GM23248 (cell line): Measurements from ENCODE around the gene CCNF. TPM values are rescaled to one million over a fixed set of nuclear protein-coding genes. Genes with fewer than 3 reads are reported as not detected.

ENCODE experiments used
- DNase-seq: peaks from one replicate; pipeline ENCODE4 v3.0.0-alpha.2; 2015
- H2AFZ ChIP-seq: fragments of 200-600 bp; sonication (generic); 2 replicates; pipeline ENCODE4 v1.6.1; 2016; ENCODE audit warnings: antibody characterized with exemption
- H3F3A ChIP-seq: fragments of 200-600 bp; sonication (generic); 2 replicates; pipeline ENCODE4 v1.6.1; 2016; ENCODE audit warnings: mild to moderate bottlenecking, antibody characterized with exemption, mixed run types; ENCODE audit not compliant: insufficient read depth
- H3K27ac ChIP-seq: fragments of 200-600 bp; sonication (generic); 2 replicates; pipeline ENCODE4 v1.5.1; 2016; ENCODE audit warnings: mild to moderate bottlenecking
- H3K27me3 ChIP-seq: fragments of 200-600 bp; sonication (generic); replicated peaks from 2 replicates; pipeline ENCODE4 v1.6.1; 2016; ENCODE audit warnings: mild to moderate bottlenecking; ENCODE audit not compliant: insufficient read depth
- H3K36me3 ChIP-seq: fragments of 200-600 bp; sonication (generic); 2 replicates; pipeline ENCODE4 v1.6.1; 2016; ENCODE audit warnings: low read depth, mild to moderate bottlenecking
- H3K4me1 ChIP-seq: fragments of 200-600 bp; sonication (generic); 2 replicates; pipeline ENCODE4 v1.6.1; 2016; ENCODE audit warnings: mild to moderate bottlenecking; ENCODE audit not compliant: insufficient read depth
- H3K4me2 ChIP-seq: fragments of 200-600 bp; sonication (generic); one replicate; pipeline ENCODE4 v1.6.1; 2016; ENCODE audit warnings: mild to moderate bottlenecking; ENCODE audit not compliant: unreplicated experiment
- H3K4me3 ChIP-seq: fragments of 200-600 bp; sonication (generic); 2 replicates; pipeline ENCODE4 v1.5.1; 2016; ENCODE audit warnings: mild to moderate bottlenecking
- H3K79me2 ChIP-seq: fragments of 200-600 bp; sonication (generic); 2 replicates; pipeline ENCODE4 v1.6.1; 2016; ENCODE audit warnings: mild to moderate bottlenecking; ENCODE audit not compliant: insufficient read depth
- H3K9ac ChIP-seq: fragments of 200-600 bp; sonication (generic); 2 replicates; pipeline ENCODE4 v1.6.1; 2016; ENCODE audit warnings: mild to moderate bottlenecking
- H3K9me2 ChIP-seq: fragments of 200-600 bp; sonication (generic); 2 replicates; pipeline ENCODE4 v1.6.1; 2016; ENCODE audit warnings: mixed run types, mild to moderate bottlenecking, moderate library complexity; ENCODE audit not compliant: insufficient read depth
- H3K9me3 ChIP-seq: fragments of 200-600 bp; sonication (generic); one replicate; pipeline ENCODE4 v1.6.1; 2017; ENCODE audit warnings: low read depth
- H4K20me1 ChIP-seq: fragments of 200-600 bp; sonication (generic); 2 replicates; pipeline ENCODE4 v1.6.0; 2016; ENCODE audit not compliant: insufficient read depth
- EZH2 ChIP-seq: fragments of 200-600 bp; sonication (generic); IDR thresholded peaks from 2 replicates; pipeline ENCODE4 v1.6.1; 2018; ENCODE audit warnings: antibody characterized with exemption, mild to moderate bottlenecking; ENCODE audit not compliant: insufficient read depth, poor library complexity, severe bottlenecking
- EZH2phosphoT487 ChIP-seq: fragments of 200-600 bp; sonication (generic); IDR thresholded peaks from 2 replicates; pipeline ENCODE4 v1.6.1; 2018; ENCODE audit warnings: antibody characterized with exemption, moderate library complexity, mild to moderate bottlenecking, low read depth; ENCODE audit not compliant: insufficient read depth
- WGBS, 2 experiments: methylation state at CpG; one replicate each; pipeline ENCODE4 v1.1.6; 2015 to 2017; ENCODE audit warnings: low lambda C conversion rate in 2 of 2, low coverage in 1 of 2; ENCODE audit errors: missing lambda C conversion rate in 2 of 2; 5-methylcytosine and 5-hydroxymethylcytosine counted together
- in situ Hi-C: fragments of 300-500 bp; cut with MboI; formaldehyde crosslinking; loops from 2 replicates; pipeline ENCODE4 v1.15.0; 2020
- polyA plus RNA-seq: library from polyadenylated mRNA; unstranded; fragments of >200 nt; fragmentation: Nextera tagmentation; extraction: Ambion mirVana; gene quantifications from 2 replicates; pipeline ENCODE4 v1.2.1, GENCODE V29; 2016
- total RNA-seq: library from RNA; depleted of rRNA; stranded (reverse); fragments of >200 nt; shearing (Covaris generic); gene quantifications from 2 replicates; pipeline ENCODE4 v1.2.3, GENCODE V29; 2014

Gene CCNF
- total and polyA plus RNA-seq, 2 experiments from 2014 or later: 9.3 to 11.5 TPM

GRCh38 chr16:2485811-2486507 is 56.7 kb downstream of the CCNF start:
- H3K4me2 ChIP-seq: no peak overlapping the region
- H3K27me3 ChIP-seq: no peaks in the 10 kb centered on the region
- no peak overlapping the region for H3K9ac ChIP-seq
- H3K79me2 ChIP-seq: peaks cover 70% of the 10 kb centered on the region
- H3K9me3 ChIP-seq: no peaks in the 10 kb centered on the region
- DNase-seq: no peak
- H4K20me1 ChIP-seq: no peaks in the 10 kb centered on the region
- in situ Hi-C loops: no loop called here
- H3K27ac ChIP-seq: no peak overlapping the region
- no peak overlapping the region for H2AFZ ChIP-seq
- H3F3A ChIP-seq: peaks cover 10% of the 10 kb centered on the region; the same call in 1 of the 2 replicates
- H3K9me2 ChIP-seq: no peaks in the 10 kb centered on the region
- H3K4me1 ChIP-seq: peaks cover 18% of the 10 kb centered on the region
- WGBS, 2 experiments: 84% methylated on average over 30 to 31 of the region's 33 CpGs
- no peak overlapping the region for H3K4me3 ChIP-seq
- no peak for TF ChIP-seq EZH2phosphoT487
- TF ChIP-seq EZH2: no peak
- H3K36me3 ChIP-seq: no peaks in the 10 kb centered on the region

DNA sequence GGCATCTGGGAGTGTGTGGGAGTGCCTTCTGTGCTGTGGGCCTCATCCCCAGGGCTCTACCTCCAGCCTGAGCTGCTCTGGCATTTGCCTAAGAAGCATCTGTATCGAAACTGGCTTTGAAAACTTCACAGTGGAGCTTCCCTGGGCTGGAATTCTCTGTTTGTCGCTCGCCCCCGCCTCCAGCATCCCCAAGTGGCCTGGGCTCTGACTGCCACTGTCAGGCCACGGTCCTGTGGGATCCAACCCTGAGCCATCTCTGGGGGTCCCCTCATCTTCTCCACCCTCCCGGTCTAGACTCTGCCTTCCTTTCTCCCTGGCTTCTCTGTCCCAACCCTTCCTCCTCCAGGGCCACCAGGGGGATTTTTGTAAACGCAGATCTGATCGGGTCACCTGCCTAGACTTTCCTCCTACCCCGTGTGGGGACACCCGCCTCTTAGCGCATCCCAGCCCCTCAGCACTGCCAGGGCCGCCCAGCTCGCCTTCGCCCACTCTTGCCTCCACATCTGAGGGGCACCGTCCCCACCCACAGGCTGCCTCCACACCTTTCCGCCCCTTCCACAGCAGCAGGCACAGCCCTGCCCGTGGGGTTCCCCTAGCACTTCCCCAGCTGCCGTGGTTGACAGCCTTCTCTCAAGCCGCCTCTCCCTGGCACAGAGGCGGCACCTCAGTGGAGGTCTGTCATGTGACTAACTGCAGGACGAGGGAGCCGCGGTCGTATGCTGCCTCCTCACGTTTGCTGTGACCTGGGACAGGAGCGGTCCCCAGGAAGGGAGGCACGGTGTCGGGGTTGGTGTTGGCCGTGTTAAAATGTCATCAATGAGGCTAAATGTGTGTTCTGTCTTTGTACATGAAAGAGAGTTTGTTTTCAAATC is 57.6 kb downstream of the CCNF start:
- WGBS, 2 experiments: 58 to 62% methylated on average over 28 to 29 of the region's 29 CpGs
- H3K27ac ChIP-seq: no peak overlapping the region
- H4K20me1 ChIP-seq: no peaks in the 10 kb centered on the region
- in situ Hi-C loops: no loop called here
- no peak for TF ChIP-seq EZH2phosphoT487
- TF ChIP-seq EZH2: no peak
- no peak overlapping the region for H3K4me2 ChIP-seq
- no peaks in the 10 kb centered on the region for H3K27me3 ChIP-seq
- H3K4me3 ChIP-seq: no peak overlapping the region
- peaks cover 18% of the 10 kb centered on the region for H3K4me1 ChIP-seq
- peak; percentile 40 for DNase-seq
- H3K79me2 ChIP-seq: peaks cover 72% of the 10 kb centered on the region
- H3F3A ChIP-seq: peaks cover 6% of the 10 kb centered on the region; the same call in 1 of the 2 replicates
- H3K9me3 ChIP-seq: no peaks in the 10 kb centered on the region
- H3K9ac ChIP-seq: no peak overlapping the region
- H3K9me2 ChIP-seq: no peaks in the 10 kb centered on the region
- no peaks in the 10 kb centered on the region for H3K36me3 ChIP-seq
- H2AFZ ChIP-seq: 0 out of 2 replicates have a peak overlapping the region, but pooled peaks have one; percentile 18

DNA sequence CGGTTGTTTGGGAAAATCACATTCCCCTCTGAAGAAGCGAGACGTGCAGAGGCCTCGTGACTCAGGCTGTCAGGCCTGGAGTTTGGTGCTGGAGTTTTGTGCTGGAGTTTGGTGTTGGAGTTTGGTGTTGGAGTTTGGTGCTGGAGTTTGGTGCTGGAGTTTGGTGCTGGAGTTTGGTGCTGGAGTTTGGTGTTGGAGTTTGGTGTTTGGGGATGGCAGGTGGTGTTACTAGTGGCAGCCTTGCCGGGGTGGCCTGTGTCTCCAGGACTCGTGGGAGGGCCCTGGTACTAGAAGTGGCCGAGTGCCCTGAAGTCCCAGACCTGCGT is 58.2 kb downstream of the CCNF start:
- Histone ChIP-seq H3K4me1 (peaks cover 14% of the 10 kb centered on the region), H3K36me3 (no peaks in the 10 kb centered on the region), H3K9ac (no peak overlapping the region), H4K20me1 (no peaks in the 10 kb centered on the region), H3K4me3 (no peak overlapping the region), H3F3A (peaks cover 6% of the 10 kb centered on the region; the same call in 1 of the 2 replicates), H3K27ac (no peak overlapping the region), H3K79me2 (peaks cover 72% of the 10 kb centered on the region), H3K27me3 (no peaks in the 10 kb centered on the region), H3K9me2 (no peaks in the 10 kb centered on the region), H3K4me2 (no peak overlapping the region), H3K9me3 (no peaks in the 10 kb centered on the region), H2AFZ (0 out of 2 replicates have a peak overlapping the region, but pooled peaks have one; percentile 18)
- TF ChIP-seq EZH2: no peak
- no peak for TF ChIP-seq EZH2phosphoT487
- in situ Hi-C loops: no loop called here
- WGBS, 2 experiments: 54 to 61% methylated on average over 8 of the region's 8 CpGs
- DNase-seq: peak; percentile 42

DNA sequence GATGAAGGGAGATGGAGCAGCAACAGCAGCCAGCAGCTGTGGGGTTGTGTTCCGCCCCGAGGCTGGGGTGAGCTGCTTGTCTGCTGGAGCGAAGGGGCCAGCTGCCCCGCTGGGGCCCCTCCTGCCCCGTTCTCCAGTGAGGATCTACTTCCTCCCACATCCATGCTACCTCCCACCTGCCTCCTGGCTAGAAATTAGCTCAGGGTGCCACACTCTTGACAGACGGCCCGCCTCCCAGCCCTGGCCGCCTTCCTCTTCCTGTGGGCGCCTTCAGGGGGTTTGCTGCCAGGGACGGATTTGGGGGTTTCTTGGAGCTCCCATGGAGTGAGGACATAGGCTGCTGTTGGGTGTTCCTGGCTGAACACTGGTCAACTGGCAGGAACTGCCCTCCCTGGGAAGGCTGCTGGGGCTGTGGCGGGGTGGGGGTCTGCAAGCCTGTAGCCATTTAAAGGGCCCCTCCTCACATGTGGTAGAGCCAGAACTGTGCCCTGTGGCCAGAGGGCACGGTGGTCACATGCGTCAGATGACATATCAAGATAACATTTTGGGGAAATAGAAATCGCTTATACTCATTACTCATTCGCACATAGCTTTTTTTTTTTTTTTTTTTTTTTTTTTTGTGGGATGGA is 58.8 kb downstream of the CCNF start:
- Histone ChIP-seq H3K27me3 (no peaks in the 10 kb centered on the region), H3F3A (peaks cover 6% of the 10 kb centered on the region; the same call in 1 of the 2 replicates), H3K79me2 (peaks cover 72% of the 10 kb centered on the region), H3K27ac (no peak overlapping the region), H3K36me3 (no peaks in the 10 kb centered on the region), H2AFZ (no peak overlapping the region), H3K9ac (no peak overlapping the region), H3K4me2 (no peak overlapping the region), H3K4me3 (no peak overlapping the region), H4K20me1 (no peaks in the 10 kb centered on the region), H3K9me2 (no peaks in the 10 kb centered on the region), H3K4me1 (peaks cover 10% of the 10 kb centered on the region), H3K9me3 (no peaks in the 10 kb centered on the region)
- no peak for DNase-seq
- 92% methylated on average over 15 of the region's 15 CpGs for WGBS, 2 experiments
- in situ Hi-C loops: no loop called here
- TF ChIP-seq EZH2: no peak
- no peak for TF ChIP-seq EZH2phosphoT487
